AG09319 (cell line): ENCODE data around the gene SOS2.

Source experiments
- DNase-seq: peaks from one replicate; pipeline ENCODE4 v3.0.0-alpha.2; 2010; ENCODE audit warnings: low read depth; ENCODE audit errors: extremely low read depth
- CTCF ChIP-seq: IDR thresholded peaks from 2 replicates; pipeline ENCODE4 v1.5.1; 2011; ENCODE audit warnings: low read depth, mild to moderate bottlenecking, inconsistent platforms, low read length, moderate library complexity

The SOS2 gene

GRCh38 chr14:50156111-50156510, 75.3 kb downstream of the SOS2 start:
- DNase-seq, result no peak
- TF ChIP-seq CTCF, result no peak

DNA sequence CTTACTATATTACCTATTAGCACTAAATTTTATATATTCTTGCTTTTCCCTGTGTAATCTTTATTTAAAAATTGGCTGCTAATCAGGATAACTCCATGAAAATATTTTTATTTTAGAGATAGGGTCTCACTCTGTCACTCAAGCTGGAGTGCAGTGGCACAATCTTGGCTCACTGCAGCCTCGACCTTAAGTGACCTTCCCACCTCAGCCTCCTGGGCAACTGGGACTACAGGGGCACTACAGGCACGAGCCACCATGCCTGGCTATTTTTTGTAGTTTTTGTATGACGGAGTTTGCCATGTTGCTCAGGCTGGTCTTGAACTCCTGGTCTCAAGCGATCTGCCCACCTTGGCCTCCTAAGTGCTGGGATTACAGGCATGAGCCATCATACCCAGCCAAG, 82.6 kb downstream of the SOS2 start:
- no peak for TF ChIP-seq CTCF
- DNase-seq, result no peak

DNA sequence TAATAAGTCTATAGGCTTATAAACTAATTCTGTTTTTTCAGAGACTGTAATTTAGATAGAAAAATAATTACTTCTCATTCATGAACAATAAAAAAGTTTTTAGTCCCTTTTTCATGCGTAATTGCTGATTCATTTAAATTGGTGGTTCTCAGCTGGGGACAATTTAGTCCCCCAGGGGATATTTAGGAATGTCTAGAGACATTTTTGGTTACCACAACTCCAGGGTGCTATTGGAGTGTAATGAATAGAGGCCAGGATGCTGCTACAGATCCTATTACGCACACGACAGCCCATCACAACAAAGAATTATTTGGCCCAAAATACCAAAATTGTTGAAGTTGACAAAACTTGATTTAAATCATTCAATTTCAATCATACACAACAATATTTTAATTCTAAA, 92.2 kb downstream of the SOS2 start:
- TF ChIP-seq CTCF, result no peak

DNA sequence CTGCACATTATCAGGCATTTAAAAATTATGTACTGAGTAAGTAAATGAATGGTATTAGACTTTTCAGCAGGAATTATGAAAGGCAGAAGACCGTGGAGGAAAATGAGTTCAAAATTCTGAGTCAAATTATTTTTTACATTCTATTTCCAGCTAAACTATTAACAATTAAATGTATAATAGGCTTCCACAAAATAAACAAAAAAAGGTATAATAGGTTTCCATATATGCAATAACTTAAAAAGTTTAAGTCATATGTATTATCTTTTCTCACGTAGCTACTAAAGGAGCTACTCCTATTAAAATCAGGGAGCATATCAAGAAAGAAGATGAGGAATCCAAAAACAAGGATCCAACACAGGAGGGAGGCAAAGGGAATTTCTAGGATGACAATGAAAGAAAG, 103.6 kb downstream of the SOS2 start:
- no peak for TF ChIP-seq CTCF
- no peak for DNase-seq

More for the DNA sequence above, 92.2 kb downstream of the SOS2 start:
- DNase-seq, result no peak

DNA sequence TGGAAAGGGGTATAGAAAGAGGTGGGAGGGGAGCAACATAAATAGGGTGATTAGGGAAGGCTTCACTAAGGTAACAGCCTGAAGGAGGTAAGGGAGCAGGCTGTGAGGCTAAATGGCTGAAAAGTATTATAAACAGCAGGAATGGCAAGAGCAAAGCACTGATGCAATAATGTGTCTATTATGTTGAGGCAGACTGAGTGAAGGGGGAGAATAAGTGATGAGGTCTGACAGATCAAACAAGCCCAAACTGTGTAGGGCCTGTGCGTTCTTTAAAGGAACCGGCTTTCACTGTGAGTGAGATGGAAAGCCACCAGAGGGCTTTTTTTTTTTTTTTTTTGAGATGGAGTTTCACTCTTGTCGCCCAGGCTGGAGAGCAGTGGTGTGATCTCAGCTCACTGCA, 108.3 kb downstream of the SOS2 start:
- no peak for TF ChIP-seq CTCF
- DNase-seq, result no peak

DNA sequence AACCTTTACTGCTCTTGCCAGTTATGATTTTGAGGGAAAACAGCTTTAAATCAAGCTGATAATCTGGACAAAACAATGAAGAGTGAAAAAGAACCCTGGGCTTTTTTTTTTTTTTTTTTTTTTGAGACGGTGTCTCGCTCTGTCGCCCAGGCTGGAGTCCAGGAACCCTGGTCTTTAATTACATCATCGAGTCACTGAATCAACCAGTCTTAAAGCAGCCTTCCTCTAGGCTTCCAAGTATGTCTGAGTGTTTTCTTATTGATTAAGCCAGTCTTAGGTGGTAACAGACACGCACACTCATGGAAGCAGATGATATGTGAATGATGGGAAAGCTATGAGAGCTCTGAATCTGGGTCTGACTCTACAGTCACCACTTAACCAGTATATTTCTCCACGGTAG, 109.1 kb downstream of the SOS2 start:
- no peak for DNase-seq
- TF ChIP-seq CTCF, result no peak

DNA sequence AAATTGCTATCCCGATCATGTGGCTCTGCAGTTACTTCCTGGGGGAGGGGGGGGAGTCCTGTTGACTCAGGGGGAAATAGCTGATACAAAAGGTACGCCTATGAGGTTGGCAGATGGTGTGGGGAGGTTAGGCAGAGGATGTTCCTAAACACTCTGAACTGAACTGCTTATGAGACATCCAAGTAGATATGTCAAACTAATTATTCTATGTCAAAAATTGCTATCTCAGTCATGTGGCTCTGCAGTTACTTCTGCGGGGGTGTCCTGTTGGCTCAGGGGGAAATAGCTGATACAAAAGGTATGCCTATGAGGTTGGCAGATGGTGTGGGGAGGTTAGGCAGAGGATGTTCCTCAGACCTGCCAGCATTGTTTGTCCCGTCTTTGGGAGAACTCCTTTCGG, 109.9 kb downstream of the SOS2 start:
- TF ChIP-seq CTCF, result no peak
- DNase-seq, result no peak
